HepG2 (cell line): ENCODE results near the gene TFEB. TPM values are rescaled to one million over a fixed set of nuclear protein-coding genes. Genes with fewer than 3 reads are reported as not detected.

ENCODE experiments used
- ATAC-seq: fragments of 200-7000 bp; cut with Tn5 transposase; 3 replicates; pipeline ENCODE4 v1.9.1; 2020; ENCODE audit warnings: mild to moderate bottlenecking, moderate library complexity
- BruUV-seq: library from RNA; stranded (reverse); fragments of 400-500 nt; replicated peaks from 2 replicates; lab custom pipeline; 2021; lab: Mats Ljungman, UMichigan
- CTCF ChIA-PET: fragments of 300-600 bp; formaldehyde crosslinking; extraction: SDS; loops from one replicate; lab custom pipeline; 2021; ENCODE audit warnings: low total read pairs, inconsistent platforms, low intra/inter-chr PET ratio; lab: Yijun Ruan, JAX
- POLR2A ChIA-PET: fragments of 350-600 bp; sonication (Branson Sonifier 250); formaldehyde crosslinking; loops from one replicate; lab custom pipeline; 2020; ENCODE audit warnings: antibody characterized with exemption, inconsistent platforms; lab: Yijun Ruan, JAX
- DNase-seq: peaks from one replicate; pipeline ENCODE4 v3.0.0-alpha.2; 2015; ENCODE audit warnings: low spot score
- FAIRE-seq: peaks from 3 replicates; lab custom pipeline; 2011; peaks lifted over from hg19 to GRCh38; lab: Jason Lieb, UNC
- H2AFZ ChIP-seq: one replicate; pipeline ENCODE4 v1.6.1; 2011; ENCODE audit warnings: low read length, inconsistent platforms
- H3K27ac ChIP-seq: fragments of 300-600 bp; 3 replicates; pipeline ENCODE4 v1.8.0; 2011; ENCODE audit warnings: mixed run types, mild to moderate bottlenecking, mixed read lengths, low read length, inconsistent platforms; ENCODE audit not compliant: insufficient read depth; ENCODE audit errors: extremely low read length
- H3K27me3 ChIP-seq, 2 experiments: fragments of 200-600 bp in 1 of 2; 2 replicates in 1 of 2; 3 replicates in 1 of 2; pipeline versions ENCODE4 v1.6.0 to v1.8.0; 2011; ENCODE audit warnings: low read length in 2 of 2, mild to moderate bottlenecking in 2 of 2, moderate library complexity in 2 of 2, inconsistent platforms in 1 of 2; ENCODE audit not compliant: insufficient read depth in 2 of 2, control insufficient read depth in 1 of 2
- H3K36me3 ChIP-seq, 2 experiments: fragments of 200-600 bp in 1 of 2; replicated peaks in 1 of 2; 2 replicates in 1 of 2; 3 replicates in 1 of 2; pipeline versions ENCODE4 v1.5.1 to v1.8.0; 2011; ENCODE audit warnings: low read length in 2 of 2, inconsistent platforms in 1 of 2; ENCODE audit not compliant: insufficient read depth in 2 of 2, control insufficient read depth in 1 of 2
- H3K4me1 ChIP-seq: 2 replicates; pipeline ENCODE4 v1.5.1; 2012; ENCODE audit warnings: low read length, inconsistent platforms; ENCODE audit not compliant: insufficient read depth
- H3K4me2 ChIP-seq: 2 replicates; pipeline ENCODE4 v1.6.0; 2011; ENCODE audit warnings: low read depth, low read length, inconsistent platforms
- H3K4me3 ChIP-seq, 3 experiments: fragments of 200-600 bp in 1 of 3; sonication (generic), shearing (Covaris generic) in 1 of 3; replicated peaks in 1 of 3; 2 replicates each; pipeline ENCODE4 v1.5.1; 2011 to 2016; ENCODE audit warnings: low read length in 3 of 3, inconsistent platforms in 2 of 3, low read depth in 2 of 3, mild to moderate bottlenecking in 2 of 3, control low read depth in 1 of 3, mixed read lengths in 1 of 3; ENCODE audit not compliant: insufficient read depth in 1 of 3
- H3K79me2 ChIP-seq: one replicate; pipeline ENCODE4 v1.6.1; 2011; ENCODE audit warnings: low read length, inconsistent platforms; ENCODE audit not compliant: insufficient read depth
- H3K9ac ChIP-seq: 2 replicates; pipeline ENCODE4 v1.6.0; 2011; ENCODE audit warnings: mild to moderate bottlenecking, low read depth, low read length, inconsistent platforms; ENCODE audit not compliant: insufficient read depth
- H3K9me3 ChIP-seq: 2 replicates; pipeline ENCODE4 v1.5.1; 2012; ENCODE audit warnings: mild to moderate bottlenecking, low read length
- H4K20me1 ChIP-seq: 2 replicates; pipeline ENCODE4 v1.6.0; 2011; ENCODE audit warnings: inconsistent platforms, mild to moderate bottlenecking, low read length, moderate library complexity; ENCODE audit not compliant: insufficient read depth
- ELF3 ChIP-seq: IDR thresholded peaks from 2 replicates; pipeline ENCODE4 v1.6.1; 2016; ENCODE audit warnings: missing genetic modification reagents, missing compliant biosample characterization
- HNF4G ChIP-seq, 2 experiments: sonication (generic) in 1 of 2; formaldehyde crosslinking in 1 of 2; IDR thresholded peaks; 2 replicates each; pipeline versions ENCODE4 v1.4.0 to v1.6.1; 2011 to 2020; ENCODE audit warnings: borderline replicate concordance in 2 of 2, low read depth in 2 of 2, mild to moderate bottlenecking in 2 of 2, low read length in 1 of 2, missing genetic modification reagents in 1 of 2, moderate library complexity in 1 of 2
- NR0B2 ChIP-seq: sonication (generic); formaldehyde crosslinking; IDR thresholded peaks from 2 replicates; pipeline ENCODE4 v1.4.0; 2020; ENCODE audit warnings: mild to moderate bottlenecking, missing genetic modification reagents
- SP2 ChIP-seq: sonication (generic); formaldehyde crosslinking; IDR thresholded peaks from 2 replicates; pipeline ENCODE4 v1.5.1; 2020; ENCODE audit warnings: mild to moderate bottlenecking, missing genetic modification reagents
- ZBED4 ChIP-seq: sonication (generic); formaldehyde crosslinking; IDR thresholded peaks from 2 replicates; pipeline ENCODE4 v1.4.0; 2020; ENCODE audit warnings: missing genetic modification reagents, borderline replicate concordance
- ZNF75D ChIP-seq: sonication (generic); formaldehyde crosslinking; IDR thresholded peaks from 2 replicates; pipeline ENCODE4 v1.8.1; 2023; ENCODE audit warnings: missing genetic modification reagents, mild to moderate bottlenecking, borderline replicate concordance
- WGBS: methylation state at CpG from one replicate; pipeline ENCODE4 v1.1.6; 2017; ENCODE audit warnings: low lambda C conversion rate; 5-methylcytosine and 5-hydroxymethylcytosine counted together
- in situ Hi-C: cut with HindIII; loops from 2 replicates; pipeline ENCODE4 v1.10.0; 2017; ENCODE audit warnings: low pct_unique_long_range_greater_than_20kb; ENCODE audit not compliant: extremely low pct_ligation_motif_present
- intact Hi-C: fragments of 100-400 bp; cut with micrococcal nuclease; formaldehyde crosslinking; loops from one replicate; pipeline ENCODE4 v1.10.0; 2022; ENCODE audit not compliant: unreplicated experiment
- polyA plus RNA-seq, 8 experiments: library from polyadenylated mRNA; depleted of rRNA in 3 of 8; stranded (reverse) in 7 of 8; unstranded in 1 of 8; fragments of >200 nt; fragmentation: Illumina TruSeq in 4 of 8; extraction: Trizol in 4 of 8; gene quantifications; 2 replicates each; pipeline versions ENCODE4 v1.2.1 to v1.2.3, GENCODE V29; 2011 to 2016; ENCODE audit warnings: low read depth in 4 of 8, missing spikeins in 1 of 8, mixed read lengths in 1 of 8; ENCODE audit not compliant: insufficient read depth in 1 of 8
- total RNA-seq, 5 experiments: library from RNA; depleted of rRNA; stranded (reverse); fragments of >200 nt; fragmentation: Illumina TruSeq; extraction: Trizol; gene quantifications; 2 replicates each; pipeline ENCODE4 v1.2.3, GENCODE V29; 2016; ENCODE audit warnings: low read depth in 1 of 5

Gene TFEB
- total and polyA plus RNA-seq, 2 of the 13 experiments (the other 11 are each of a cell fraction or from before 2014, with no cell fraction given) = 13.3 to 18.7 TPM

- Histone ChIP-seq H3K36me3 (0 out of 5 replicates have a peak, but pooled peaks cover 0 to 1% of the 10 kb centered on the region in 2 experiments), H3K4me3 (no peak overlapping the region), H3K9me3 (no peaks in the 10 kb centered on the region), H3K27me3 (no peaks in the 10 kb centered on the region), H3K27ac (no peak overlapping the region), H3K79me2 (no peaks in the 10 kb centered on the region), H4K20me1 (no peaks in the 10 kb centered on the region), H3K4me1 (peaks cover 18% of the 10 kb centered on the region), H3K9ac (no peak overlapping the region), H2AFZ (no peak overlapping the region), H3K4me2 (no peak overlapping the region)
- intact Hi-C loops = no loop called here
- ChIA-PET CTCF (interaction anchor here (1.5 to 4.3 kb wide), 3 partner anchors 71 to 82 kb away, joined by 8 to 61 read pairs (median 29); partner anchors contain the start of genes FRS3, PRICKLE4 and TOMM6), POLR2A (interaction anchor here (1.8 to 3.3 kb wide), 2 partner anchors 29 to 64 kb away, joined by 8 to 22 read pairs; no protein-coding TSS in a partner anchor)
- ATAC-seq = no peak
- DNase-seq = no peak
- TF ChIP-seq NR0B2 (no peak), ZBED4 (no peak), ELF3 (no peak), ZNF75D (no peak), SP2 (CRISPR knock-in tag) (no peak), HNF4G (IDR thresholded peaks at IDR 0.05; ENCODE audit: borderline replicate concordance, low read depth, low read length) (no peak), HNF4G (CRISPR knock-in tag; IDR thresholded peaks at IDR 0.05; ENCODE audit: borderline replicate concordance, low read depth) (no peak)
- no peak for FAIRE-seq
- no TSS peak for BruUV-seq
- in situ Hi-C loops = no loop called here
- 91% methylated on average over 5 of the region's 5 CpGs for whole genome bisulfite sequencing
These were observed 30.6 kb downstream of the TFEB start for GRCh38 chr6:41704656-41705310.
